Suprapubic skin (tissue), 4 donors: Measurements from ENCODE around the gene ATRN.

Experiments used
- EP300 ChIP-seq: sonication (generic); formaldehyde crosslinking; IDR thresholded peaks from one replicate; pipeline ENCODE4 v1.6.1; 2017; ENCODE audit warnings: antibody characterized with exemption
- POLR2A ChIP-seq, 2 donors: fragments of 450-650 bp; IDR thresholded peaks; one replicate each; pipeline ENCODE4 v1.6.1; 2017; ENCODE audit warnings: antibody characterized with exemption in 2 of 2, mild to moderate bottlenecking in 2 of 2, moderate library complexity in 2 of 2
- POLR2AphosphoS5 ChIP-seq, 3 donors: sonication (generic); formaldehyde crosslinking; IDR thresholded peaks; one replicate each; pipeline ENCODE4 v1.6.1; 2017; ENCODE audit warnings: antibody characterized with exemption in 3 of 3
- TF ChIP-seq, protein P1 (sequence below), 2 donors: fragments of 200-600 bp in 1 of 2; fragments of 450-650 bp in 1 of 2; sonication (generic) in 1 of 2; IDR thresholded peaks; one replicate each; pipeline ENCODE4 v1.5.1; 2016 to 2019; ENCODE audit warnings: antibody characterized with exemption in 2 of 2, mild to moderate bottlenecking in 1 of 2, moderate library complexity in 1 of 2

DNA sequence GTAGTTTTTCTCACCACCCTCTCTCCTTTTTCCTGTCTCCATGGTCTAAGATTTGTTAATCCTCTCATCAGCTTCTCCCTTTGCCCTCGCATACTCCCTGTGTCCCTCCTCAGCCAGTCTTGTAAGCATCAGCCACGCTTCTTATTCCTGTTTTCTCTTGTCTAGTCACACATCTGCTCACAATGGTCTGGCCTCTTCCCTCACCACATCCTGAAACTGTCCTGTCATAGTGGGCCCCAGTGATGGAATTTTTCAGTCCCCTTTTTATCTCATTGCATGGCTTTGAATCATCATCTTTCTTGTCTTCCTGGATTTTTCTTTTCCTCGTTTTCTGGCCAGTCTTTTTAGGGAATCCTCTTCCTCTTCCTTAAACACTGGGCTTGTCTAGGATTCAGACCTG, 135.2 kb downstream of the ATRN start:
- TF ChIP-seq POLR2AphosphoS5 (IDR thresholded peaks at IDR 0.05), result no peak
- TF ChIP-seq POLR2A (IDR thresholded peaks at IDR 0.05), result no peak
- TF ChIP-seq, protein P1, sequence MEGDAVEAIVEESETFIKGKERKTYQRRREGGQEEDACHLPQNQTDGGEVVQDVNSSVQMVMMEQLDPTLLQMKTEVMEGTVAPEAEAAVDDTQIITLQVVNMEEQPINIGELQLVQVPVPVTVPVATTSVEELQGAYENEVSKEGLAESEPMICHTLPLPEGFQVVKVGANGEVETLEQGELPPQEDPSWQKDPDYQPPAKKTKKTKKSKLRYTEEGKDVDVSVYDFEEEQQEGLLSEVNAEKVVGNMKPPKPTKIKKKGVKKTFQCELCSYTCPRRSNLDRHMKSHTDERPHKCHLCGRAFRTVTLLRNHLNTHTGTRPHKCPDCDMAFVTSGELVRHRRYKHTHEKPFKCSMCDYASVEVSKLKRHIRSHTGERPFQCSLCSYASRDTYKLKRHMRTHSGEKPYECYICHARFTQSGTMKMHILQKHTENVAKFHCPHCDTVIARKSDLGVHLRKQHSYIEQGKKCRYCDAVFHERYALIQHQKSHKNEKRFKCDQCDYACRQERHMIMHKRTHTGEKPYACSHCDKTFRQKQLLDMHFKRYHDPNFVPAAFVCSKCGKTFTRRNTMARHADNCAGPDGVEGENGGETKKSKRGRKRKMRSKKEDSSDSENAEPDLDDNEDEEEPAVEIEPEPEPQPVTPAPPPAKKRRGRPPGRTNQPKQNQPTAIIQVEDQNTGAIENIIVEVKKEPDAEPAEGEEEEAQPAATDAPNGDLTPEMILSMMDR (IDR thresholded peaks at IDR 0.05), result no peak
- no peak for TF ChIP-seq EP300
